HG02571 (cell line): ENCODE measurements around the gene CDK4.
"Not testable (repeated sequence)": the region's sequence is repeated elsewhere in the genome, so short reads cannot be mapped to it uniquely, and the experiment has no call there.

Experiments used
- ATAC-seq: cut with Tn5 transposase; IDR thresholded peaks from one replicate; pipeline ENCODE4 v1.9.1; 2021; ENCODE audit warnings: mild to moderate bottlenecking, moderate library complexity; ENCODE audit not compliant: unreplicated experiment

CDK4 gene

DNA sequence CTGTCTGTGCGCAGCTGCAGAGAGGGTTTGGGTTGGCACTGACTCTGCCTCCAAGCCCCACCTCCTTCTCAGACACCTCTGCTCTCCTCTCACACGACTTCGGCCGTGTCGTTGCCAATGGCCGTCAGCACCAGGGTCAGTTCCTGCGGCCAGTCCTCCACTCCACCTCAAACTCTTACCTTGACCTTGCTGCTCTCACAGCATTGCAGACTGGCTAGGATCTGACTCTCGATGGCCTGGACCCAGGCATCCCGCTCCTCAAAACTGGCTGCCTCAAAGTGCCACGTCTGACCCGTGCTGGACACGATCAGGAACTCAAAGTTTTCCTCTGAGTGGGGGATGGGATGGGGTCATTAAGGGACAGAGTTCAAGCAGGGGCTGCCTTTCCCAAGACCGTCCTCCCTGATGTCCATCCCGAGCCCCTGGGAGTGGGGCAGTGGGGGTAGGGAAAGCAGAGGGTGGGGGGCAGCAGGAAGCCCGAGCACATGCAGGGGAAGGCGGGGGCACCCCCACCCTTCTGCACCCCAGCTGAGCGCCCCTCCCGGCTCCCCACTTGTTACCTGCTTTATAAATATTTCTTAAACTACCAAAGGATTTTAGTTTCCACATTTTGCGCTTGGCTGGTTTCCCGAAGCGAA is 24.2 kb downstream of the CDK4 start:
- ATAC-seq: no peak

DNA sequence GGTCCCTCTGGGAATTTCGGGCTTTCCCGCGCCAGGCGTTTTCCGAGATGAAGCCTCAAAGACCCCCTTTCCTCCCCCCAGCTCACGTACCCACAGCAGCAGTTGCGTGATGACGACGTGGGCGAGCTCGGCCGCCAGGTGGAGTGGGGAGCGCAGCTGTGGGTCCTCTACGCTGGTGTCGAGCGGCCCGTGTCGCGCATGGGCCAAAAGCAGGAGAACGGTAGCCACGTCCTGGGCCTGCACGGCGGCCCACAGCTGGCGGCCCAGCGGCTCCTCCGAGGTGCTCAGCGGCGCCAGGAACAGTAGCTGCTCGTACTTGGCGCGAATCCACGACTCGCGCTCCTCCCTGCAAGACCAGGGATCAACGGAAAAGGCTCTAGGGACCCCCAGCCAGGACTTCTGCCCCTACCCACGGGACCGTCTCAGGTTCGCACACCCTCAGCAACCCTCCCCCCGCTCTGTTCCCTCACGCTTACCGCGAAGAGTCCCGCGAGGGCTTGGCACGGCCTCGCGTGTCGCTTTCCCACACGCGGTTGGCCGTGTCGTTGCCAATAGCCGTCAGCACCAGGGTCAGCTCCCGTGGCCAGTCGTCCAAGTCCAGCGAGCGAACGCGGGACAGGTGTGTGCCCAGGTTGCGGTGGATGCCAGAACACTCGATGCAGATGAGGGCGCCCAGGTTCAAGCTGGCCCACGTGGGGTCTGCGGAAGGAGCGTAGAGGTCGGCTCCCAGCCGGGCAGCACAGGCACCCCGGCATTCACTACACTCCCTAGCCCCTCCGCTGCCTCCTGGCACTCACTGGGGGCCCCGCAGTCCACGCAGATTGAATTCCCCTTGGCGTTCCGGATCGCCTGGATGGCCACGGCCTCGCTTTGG is 25.0 kb downstream of the CDK4 start:
- no peak for ATAC-seq

DNA sequence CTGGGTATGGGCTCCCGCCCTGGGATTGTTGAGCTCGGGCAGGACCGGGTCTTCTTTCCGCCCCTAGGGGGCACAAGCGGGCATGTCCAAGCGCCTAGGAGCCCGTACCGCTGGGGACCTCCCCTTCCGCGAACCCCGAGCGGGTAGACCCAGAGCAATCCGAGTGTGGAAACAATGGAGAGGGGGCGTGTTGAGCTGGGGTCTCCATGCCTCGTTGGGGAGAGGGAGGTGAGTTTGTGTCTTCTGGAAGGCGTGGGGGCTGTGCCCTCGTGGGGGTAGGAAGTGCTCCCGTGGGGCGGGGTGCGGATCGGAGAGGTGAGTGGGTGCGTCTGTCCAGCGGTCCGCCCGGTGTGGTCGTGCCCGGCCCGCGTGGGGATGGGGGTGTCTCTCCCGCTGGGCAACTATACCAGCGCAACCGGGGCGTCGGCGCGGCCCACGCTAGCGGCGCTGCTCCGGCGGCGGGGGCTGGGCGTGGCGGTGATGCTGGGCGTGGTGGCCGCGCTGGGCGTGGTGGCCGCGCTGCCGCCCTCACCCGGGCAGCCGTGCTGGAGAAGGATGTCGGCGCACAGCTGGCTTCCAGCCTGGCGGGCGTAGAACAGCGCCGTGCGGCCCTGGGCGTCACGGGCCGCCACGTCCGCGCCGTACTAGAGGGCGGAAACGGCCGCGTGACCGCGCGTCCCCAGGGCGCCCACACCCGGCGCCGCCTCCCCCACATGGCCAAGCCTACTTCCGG is 25.8 kb downstream of the CDK4 start:
- no peak for ATAC-seq

DNA sequence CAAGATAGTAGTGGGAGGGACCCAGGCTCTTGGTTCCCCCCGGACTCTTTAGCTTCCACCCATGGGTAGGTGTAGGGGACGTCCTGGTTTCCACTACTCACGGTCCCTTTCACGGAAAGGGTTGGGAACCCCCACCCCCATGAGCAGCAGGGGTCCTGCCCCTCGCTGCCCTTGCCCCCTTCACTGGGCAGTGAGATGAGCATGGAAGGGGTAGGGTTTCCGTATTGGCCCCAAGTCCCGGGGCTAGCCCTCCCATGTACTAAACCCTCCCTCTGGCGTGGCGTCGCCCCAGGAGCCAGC is 26.3 kb downstream of the CDK4 start:
- ATAC-seq: no peak

DNA sequence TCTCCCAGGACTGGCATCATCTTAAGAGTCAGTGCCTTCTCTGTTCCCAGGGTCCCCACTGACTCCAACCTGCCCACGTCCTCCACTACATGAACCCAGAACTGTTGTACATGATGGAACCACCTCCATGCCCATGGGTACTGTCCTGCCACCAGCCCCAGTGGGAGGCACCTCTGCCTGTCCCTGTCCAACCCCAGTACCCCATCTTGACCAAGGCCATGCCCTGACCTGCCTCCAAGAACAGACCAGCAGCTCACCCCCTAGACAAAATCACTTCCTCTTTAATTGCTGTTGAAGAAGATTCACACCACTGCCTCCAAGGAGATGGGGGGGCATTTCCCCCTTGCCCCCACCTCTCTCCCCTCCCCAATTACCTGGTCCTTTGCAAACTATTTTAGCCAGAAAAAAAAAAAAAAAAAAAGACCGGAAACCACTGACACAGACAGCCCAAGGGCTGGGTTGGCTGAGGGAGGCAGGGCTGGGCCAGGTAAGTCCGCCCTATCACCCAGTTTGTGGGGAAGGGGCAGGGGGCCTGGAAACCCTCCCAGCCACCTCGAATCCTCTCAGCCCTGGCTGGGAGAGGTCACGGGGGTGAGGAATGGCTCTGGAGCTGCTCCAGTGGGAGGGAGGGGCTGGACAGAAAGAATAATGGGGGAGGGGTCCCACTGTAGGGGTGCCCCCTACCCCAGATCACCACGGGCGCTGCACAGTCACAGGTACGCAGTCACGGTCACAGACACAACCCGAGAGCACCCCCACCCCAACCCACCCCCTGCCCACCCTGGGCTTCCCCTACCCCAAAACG is 27.0 kb downstream of the CDK4 start:
- no peak for ATAC-seq

DNA sequence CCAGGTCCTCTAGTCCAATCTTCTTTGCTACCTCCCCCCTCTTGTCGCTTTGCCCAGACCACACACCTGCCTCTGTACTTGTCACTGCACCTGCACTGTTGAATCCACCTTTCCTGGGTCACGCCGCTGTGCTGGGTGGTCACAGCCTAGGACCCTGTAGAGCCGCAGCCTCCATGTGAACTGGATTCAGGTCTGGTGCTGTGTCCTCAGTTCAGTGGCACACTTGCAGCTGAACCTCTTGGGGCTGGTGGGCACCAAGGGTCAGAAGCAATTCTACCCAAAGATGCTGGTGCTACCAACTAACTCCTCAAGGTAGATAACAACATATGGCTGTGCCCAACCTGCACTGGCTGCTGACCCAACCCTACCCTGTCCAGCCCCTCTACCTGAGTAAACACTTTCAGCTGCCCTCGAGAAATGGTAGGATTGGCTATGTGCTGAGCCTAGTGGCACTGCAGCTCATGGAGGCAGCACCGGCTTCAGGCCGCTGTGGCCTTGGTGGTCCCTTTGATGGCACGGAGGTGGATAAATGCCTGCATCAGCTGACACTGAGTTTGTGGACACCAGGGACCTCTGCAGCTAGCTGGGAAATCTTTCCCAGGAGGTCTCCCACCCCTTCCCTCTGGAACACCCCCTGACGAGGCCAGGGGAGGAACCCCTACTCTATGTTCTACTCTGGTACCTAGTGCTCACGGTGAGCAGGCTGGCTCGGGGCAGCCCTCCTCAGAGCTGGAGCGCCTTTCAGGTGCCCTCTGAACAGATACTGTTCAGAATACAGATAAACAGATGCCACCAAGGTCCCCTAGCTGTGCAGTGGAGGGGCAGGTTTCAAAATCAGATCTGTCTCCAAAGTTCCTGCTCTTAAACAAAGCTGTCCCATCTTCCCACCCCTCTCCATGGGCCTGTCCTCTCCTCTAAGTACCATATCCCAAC is 27.8 kb downstream of the CDK4 start:
- ATAC-seq: no peak

DNA sequence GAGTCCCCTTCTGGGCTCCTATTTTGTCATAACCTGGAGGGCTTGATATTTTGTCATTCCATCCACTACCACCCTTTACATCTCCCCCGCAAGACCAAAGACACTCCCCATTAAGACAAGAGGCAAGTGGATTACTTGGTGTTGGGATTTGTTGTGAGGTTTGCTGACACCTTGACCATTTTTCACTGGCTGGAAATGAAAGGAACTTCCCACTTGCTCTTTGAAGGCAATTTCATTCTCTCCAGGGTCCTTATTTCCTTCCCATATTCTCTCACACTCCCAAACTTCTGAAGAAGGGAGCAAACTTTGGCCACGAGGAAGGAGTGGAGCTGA is 28.5 kb downstream of the CDK4 start:
- ATAC-seq: no peak

DNA sequence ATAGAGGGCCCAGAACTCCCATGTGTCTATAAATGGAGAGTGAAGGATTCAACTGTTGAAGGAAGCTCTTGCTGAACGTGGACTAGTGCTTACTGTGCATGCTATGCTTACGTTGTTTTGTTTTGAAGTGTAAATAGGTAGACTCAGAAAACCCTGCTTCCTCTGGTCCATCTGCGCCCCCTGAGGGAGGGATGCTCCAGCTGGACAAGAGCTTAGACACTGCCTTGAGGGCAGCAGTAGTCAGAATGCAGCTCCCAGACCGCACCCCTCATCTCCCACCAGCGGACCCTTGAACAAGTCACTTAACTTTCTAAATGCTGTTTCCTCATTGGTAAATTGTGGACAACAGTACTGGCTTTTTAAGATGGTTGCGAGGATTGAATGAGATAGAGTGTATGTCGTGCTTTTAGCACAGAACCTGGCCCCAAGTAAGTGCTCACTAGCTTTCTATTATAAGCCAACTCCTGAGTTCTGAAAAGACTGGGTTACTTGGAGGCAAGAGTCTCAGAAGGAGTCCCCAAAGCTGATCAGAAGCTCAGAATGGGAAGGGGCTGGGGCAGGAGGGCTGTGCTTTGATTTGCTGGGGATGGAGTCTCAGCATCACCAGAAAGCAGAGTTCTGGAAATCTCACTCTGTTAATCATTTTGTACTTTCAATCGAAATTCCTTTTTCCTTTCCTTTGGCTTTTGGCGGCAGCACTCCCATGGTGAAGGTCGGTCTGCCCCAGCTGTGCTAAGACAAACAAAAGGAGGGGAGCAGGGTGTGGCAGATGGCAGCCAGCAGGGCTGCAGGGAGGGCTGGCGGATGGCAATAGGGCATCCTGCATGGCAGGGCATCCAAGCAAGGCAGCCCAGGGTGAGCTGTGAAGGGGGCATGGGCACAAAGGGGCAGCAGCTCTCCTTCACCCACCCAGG is 29.1 kb downstream of the CDK4 start:
- no peak for ATAC-seq

DNA sequence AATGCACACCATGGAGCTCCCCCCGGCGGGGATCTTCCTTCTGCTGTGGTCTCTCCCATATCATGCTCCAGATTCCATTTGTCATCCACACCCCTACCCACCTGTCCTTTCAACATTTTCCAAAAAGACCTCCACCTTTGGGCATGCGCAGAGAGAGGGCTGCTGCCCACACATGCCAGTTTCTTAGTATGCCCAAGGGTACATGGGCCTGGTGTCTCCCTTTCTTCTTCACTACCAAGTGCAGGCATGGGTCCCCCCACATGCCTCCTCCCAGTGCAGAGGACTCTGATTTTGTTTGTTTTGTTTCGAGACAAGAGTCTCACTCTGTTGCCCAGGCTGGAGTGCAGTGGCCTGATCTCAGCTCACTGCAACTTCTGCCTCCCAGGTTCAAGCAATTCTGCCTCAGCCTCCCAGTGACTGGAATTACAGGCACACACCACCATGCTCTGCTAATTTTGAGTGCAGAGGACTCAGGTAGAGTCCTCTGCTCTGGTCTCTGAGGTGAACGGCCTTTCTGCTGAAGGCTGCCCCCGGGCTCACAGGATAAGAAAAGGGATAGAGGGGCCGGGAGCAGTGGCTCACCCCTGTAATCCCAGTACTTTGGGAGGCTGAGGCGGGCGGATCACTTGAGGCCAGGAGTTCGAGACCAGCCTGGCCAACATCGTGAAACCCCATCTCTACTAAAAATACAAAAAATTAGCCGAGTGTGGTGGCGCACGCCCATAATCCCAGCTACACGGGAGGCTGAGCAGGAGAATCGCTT is 30.1 kb downstream of the CDK4 start:
- ATAC-seq: not testable (repeated sequence)

DNA sequence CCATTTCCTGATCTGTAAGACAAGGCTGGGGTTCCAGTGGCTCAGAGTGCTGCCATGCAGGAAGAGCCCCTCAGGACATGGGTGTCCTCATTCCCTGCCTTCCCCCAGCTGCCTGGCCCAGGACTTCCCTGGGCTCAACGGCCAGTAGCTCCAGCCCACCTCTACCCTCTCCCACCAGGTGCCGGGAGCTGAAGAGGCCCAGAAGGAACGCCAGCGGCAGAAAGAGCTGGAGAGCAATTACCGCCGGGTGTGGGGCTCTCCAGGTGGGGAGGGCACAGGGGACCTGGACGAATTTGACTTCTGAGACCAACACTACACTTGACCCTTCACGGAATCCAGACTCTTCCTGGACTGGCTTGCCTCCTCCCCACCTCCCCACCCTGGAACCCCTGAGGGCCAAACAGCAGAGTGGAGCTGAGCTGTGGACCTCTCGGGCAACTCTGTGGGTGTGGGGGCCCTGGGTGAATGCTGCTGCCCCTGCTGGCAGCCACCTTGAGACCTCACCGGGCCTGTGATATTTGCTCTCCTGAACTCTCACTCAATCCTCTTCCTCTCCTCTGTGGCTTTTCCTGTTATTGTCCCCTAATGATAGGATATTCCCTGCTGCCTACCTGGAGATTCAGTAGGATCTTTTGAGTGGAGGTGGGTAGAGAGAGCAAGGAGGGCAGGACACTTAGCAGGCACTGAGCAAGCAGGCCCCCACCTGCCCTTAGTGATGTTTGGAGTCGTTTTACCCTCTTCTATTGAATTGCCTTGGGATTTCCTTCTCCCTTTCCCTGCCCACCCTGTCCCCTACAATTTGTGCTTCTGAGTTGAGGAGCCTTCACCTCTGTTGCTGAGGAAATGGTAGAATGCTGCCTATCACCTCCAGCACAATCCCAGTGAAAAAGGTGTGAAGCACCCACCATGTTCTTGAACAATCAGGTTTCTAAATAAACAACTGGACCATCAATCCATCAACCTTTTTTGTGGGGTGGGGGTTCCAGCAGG is 31.2 kb downstream of the CDK4 start:
- no peak for ATAC-seq

DNA sequence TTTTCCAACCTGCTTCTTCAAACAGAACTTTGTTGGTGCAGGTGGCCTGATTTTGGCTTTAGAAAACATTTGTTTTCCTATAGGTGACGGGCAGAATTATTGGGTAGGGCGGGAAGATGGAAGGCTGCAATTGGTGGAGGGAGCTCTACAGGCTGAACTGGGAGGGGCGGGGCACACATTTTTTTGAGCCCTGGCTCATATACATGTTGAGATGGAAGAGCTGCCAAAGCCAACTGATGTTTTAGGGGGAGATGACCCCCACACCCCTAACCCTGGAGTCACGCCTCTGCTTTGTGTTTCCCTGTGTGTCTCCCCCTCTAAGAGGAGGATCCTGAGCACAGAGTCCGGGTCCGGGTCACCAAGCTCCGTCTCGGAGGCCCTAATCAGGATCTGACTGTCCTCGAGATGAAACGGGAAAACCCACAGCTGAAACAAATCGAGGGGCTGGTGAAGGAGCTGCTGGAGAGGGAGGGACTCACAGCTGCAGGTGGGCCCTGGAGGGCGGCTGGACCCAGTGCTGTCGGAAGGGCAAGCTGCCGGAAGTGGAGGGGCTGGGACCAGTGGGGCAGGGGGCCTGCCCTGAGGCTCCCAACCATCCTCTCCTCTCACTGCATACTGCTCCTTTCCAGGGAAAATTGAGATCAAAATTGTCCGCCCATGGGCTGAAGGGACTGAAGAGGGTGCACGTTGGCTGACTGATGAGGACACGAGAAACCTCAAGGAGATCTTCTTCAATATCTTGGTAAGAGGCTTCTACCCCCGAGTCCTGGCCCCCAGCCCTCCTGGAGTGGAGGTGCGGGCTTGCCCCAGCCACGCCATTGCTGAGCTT is 32.1 kb downstream of the CDK4 start:
- ATAC-seq: no peak

DNA sequence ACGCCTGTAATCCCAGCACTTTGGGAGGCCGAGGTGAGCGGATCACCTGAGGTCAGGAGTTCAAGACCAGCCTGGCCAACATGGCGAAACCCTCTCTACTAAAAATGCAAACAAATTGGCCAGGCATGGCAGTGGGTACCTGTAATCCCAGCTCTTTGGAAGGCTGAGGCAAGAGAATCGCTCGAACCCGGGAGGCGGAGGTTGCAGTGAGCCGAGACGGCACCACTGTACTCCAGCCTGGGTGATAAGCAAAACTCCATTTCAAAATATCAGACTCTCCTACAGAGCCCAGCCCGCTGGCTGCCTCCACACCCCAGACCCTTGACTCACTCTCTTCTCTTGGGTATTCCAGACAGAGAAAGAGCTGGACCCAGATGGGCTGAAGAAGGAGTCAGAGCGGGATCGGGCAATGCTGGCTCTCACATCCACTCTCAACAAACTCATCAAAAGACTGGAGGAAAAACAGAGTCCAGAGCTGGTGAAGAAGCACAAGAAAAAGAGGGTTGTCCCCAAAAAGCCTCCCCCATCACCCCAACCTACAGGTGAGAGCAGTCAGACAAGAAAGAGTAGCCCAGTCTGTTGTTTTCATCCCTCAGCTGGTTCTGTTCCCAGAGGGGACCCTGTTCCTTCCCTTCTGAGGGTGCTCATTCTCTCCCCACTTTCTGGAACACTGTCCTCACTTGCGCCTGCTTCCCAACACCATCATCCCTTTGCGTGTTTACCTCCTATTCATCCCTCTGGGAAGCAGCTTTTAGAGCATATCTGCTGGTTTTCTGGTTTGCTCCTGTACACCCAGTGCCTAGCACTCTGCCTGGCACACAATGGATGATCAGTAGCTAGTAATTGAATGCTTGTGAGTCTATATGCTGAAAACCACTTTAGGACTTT is 33.2 kb downstream of the CDK4 start:
- ATAC-seq: no peak

DNA sequence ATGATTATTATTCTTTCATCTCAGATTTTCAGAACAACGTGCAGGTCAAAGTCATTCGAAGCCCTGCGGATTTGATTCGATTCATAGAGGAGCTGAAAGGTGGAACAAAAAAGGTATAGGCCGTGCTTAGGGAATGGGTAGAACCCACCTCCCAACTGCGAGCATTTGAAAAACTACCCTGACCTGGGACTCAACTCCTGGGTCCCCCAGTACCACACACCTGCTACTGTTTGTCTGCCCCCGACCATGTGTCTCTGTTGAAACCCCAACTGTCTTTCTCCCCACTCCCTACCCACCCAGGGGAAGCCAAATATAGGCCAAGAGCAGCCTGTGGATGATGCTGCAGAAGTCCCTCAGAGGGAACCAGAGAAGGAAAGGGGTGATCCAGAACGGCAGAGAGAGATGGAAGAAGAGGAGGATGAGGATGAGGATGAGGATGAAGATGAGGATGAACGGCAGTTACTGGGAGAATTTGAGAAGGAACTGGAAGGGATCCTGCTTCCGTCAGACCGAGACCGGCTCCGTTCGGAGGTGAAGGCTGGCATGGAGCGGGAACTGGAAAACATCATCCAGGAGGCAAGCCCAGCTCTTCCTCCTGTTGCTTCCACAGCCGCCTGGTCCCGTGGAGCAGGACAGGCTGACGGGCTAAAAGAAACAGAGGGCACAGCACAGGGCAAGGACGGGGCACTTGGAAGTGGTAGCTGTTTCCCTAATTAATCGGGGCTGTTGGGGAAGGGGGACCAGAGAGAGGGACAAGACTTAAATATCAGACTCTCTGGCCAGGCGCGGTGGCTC is 34.1 kb downstream of the CDK4 start:
- no peak for ATAC-seq

DNA sequence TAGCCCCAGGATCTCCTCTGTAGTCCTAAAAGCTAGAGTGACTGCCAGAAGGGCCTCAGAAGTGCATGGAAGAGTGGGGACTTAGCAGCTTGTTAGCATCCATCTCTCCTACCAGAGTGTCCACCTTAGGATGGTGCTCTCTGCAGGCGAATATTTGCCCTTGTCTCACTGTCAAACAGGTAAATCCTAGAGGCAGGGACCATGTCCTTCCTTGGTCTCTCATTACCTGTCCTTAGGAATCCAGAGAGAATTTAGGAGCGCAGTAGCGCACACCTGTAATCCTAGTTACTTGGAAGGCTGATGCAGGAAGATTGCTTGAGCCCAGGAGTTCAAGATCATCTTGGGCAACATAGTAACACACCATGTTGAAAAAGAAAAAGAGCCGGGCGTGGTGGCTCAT is 35.0 kb downstream of the CDK4 start:
- no peak for ATAC-seq

DNA sequence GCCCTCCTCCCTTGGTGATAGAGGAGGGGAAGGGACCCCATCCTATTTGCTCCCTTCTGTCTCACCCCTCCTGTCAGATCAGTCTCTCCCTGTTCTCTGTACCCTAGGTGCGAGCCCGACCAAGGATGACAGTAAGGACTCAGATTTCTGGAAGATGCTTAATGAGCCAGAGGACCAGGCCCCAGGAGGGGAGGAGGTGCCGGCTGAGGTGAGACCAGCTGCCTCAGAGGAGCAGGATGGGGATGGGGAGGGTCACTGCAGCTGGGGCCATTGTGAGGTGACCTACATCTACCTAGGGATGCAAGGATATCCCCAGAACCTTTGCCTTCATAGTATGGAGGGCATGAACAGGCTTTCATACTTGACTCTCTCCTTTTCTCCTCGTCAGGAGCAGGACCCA is 35.8 kb downstream of the CDK4 start:
- ATAC-seq: no peak
